Endometrial microvascular endothelial cells (primary cell): ENCODE results near the gene SP1. TPM values are rescaled to one million over a fixed set of nuclear protein-coding genes. Genes with fewer than 3 reads are reported as not detected.
"Not testable (repeated sequence)": the region's sequence is repeated elsewhere in the genome, so short reads cannot be mapped to it uniquely, and the experiment has no call there.

ENCODE experiments used
- in situ Hi-C: cut with HindIII; loops from 2 replicates; pipeline ENCODE4 v1.10.0; 2017; ENCODE audit warnings: low sequenced_read_pairs, low pct_unique_long_range_greater_than_20kb; ENCODE audit errors: inconsistent ontology term
- total RNA-seq: library from RNA; depleted of rRNA; stranded (reverse); fragments of >200 nt; gene quantifications from one replicate; pipeline ENCODE4 v1.2.3, GENCODE V29; 2015; ENCODE audit errors: inconsistent ontology term

The SP1 gene
- total RNA-seq, 1 donor from 2014 or later: 34.6 TPM

DNA sequence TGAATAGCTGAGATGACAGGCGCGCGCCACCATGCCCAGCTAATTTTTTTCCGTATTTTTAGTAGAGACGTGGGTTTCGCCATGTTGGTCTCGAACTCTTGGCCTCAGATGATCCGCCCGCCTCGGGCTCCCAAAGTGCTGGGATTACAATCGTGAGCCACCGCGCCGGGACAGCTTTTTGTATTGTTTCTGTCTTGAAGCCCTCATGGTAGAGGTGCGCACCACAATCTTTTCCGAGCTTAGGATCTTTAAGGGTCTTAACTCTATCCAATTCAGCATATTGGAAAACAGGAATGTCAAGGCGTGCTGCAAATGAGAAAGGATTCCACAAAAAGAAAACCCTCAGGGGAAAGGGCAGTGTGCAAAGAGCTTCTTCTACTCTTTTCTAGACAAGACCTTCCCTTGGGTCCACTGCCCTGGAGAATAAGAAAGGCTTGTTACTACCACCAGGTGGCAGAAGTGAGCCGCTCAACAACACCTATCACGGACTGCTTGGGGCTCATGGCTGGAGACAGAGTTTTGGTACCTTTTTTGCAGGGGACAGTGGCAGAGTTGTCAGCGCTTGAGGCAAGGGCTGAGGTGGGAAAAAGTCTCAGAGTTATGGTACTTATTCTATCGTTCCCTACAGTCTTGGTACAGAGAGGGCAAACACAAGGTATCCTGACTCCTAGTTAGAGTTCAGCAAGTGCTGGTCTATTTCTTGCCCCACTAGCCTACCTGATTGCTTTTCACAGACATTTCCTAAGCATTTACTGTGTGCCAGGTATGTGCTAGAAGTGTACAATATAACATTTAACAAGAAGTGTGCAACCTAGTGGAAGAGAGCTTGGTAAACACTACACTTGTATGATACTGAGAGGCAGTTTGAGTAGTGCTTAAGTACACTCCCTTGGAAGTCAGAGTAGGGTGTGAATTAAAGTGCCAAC is 27.4 kb upstream of the SP1 start:
- in situ Hi-C loops: no loop called here

DNA sequence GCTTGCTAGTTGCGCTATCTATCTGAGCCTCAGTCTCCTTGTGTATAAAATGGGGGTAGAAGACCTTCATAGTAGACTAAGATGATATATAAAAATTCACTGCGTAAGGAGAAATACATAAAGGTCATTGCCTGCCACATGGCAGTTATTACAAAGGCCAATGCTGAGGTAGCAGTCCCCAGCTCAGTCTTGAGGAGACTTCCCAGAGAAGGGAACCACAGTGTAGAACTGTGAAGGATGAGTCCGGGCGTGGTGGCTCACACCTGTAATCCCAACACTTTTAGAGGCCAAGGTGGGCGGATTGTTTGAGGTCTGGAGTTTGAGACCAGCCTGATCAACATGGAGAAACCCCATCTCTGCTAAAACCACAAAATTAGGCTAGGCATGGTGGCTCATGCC is 26.7 kb upstream of the SP1 start:
- in situ Hi-C loops: no loop called here

DNA sequence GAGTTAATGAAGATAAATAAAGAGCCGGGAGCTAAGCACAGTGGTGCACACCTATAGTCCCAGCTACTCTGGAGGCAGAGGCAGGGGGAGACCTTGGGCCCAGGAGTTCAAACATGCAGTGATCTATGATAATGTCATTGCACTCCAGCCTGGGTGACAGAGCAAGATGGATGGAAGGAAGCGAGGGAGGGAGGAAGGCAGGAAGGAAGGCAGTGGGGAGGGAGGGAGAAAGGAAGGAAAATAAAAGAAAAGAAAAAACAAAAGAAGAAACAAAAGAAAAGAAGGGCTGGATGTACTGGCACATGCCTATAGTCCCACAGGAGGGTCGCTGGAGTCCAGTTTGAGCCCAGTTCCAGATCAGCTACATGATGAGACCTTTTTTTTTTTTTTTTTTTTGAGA is 24.9 kb upstream of the SP1 start:
- in situ Hi-C loops: no loop called here

DNA sequence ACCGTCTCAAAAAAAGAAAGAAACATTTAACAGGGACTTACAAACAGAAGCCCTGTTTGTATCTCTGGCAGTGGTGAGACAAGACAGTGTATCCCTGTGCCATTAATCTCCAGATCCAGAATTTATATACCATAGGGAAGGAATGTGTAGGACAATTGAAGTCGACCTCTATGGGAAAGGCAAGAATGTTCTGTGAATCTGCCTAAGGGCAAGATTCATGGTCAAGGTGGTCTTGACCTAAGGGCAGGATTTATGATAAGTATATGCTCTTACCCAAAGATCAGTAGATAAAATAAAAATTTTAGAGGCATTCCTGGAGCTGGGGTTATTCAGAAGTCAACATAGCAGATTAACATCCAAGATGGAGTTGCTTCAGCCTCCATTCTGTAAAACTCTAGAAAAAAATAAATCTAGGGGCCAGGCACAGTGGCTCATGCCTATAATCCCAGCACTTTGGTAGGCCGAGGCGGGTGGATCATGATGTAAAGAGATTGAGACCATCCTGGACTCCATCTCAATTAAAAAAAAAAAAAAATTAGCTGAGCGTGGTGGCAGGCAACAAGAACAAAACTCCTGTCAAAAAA is 21.0 kb upstream of the SP1 start:
- in situ Hi-C loops: no loop called here

DNA sequence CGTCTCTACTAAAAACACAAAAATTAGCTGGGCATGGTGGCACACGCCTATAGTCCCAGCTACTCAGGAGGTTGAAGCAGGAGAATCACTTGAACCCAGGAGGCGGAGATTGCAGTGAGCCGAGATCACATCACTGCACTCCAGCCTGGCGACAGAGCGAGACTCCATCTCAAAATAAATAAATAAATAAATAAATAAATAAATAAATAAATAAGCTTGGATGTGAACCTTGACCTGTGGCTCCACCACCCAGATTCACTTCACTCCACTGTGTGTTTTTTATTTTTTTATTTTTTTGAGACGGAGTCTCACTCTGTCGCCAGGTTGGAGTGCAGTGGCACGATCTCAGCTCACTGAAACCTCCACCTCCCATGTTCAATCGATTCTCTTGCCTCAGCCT is 18.3 kb upstream of the SP1 start:
- in situ Hi-C loops: not testable (repeated sequence)

DNA sequence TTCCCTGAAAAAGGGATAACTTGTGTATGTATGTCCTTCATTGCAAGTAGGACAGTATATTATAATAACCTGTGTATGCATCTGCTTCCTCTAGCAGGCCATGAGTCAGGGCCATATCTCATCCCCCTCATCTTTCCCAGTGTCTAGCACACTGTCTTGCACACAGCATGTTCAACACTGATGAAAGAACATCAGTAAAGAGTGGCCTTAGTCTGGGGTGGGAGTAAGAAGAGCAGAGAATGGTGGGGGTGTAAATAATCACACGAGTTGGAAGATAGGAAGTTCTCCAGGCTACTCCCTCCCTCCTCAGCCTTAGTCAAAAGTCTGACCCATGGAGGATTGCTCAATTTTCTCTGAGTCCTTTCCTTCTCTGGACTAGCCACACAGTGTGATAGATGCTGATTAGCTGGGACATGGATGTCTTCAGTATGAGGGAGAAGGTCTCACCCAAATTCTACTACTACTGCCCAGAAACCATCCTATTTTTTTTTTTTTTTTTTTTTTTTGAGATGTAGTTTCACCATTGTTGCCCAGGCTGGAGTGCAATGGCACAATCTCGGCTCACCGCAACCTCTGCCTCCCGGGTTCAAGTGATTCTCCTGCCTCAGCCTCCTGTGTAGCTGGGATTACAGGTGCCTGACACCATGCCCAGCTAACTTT is 14.6 kb upstream of the SP1 start:
- in situ Hi-C loops: no loop called here

DNA sequence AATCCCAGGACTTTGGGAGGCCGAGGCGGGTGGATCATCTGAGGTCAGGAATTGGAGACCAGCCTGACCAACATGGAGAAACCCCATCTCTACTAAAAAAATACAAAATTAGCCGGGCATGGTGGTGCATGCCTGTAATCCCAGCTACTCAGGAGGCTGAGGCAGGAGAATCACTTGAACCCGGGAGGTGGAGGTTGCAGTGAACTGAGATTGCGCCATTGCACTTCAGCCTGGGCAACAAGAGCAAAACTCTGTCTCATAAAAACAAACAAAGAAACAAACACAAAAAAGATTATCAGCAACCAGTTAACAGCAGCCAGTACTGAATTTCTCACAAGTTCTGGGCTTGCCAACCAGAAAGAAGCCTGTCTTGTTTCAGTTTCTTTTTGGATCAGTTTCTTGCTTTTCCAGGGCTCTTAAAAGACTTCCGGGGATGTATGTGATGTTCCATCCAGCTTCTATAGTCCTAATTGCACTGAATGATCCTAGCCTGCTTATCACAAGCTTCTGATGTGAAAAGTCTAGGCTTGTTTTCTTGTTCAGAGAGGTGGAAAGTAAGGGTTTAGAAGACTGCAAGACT is 6.3 kb upstream of the SP1 start:
- in situ Hi-C loops: not testable (repeated sequence)

DNA sequence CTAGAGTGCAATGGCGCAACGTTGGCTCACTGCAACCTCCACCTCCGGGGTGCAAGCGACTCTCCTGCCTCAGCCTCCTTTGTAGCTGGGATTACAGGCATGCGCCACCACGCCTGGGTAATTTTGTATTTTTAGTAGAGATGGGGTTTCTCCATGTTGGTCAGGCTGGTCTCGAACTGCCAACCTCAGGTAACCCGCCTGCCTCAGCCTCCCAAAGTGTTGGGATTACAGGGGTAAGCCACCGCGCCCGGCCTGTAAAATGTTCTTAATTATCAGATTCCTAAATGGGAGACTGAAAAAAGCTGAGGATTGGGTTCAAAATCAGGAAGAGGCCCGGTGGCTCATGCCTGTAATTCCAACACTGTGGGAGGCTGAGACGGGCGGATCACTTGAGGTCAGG is 5.7 kb upstream of the SP1 start:
- in situ Hi-C loops: not testable (repeated sequence)

DNA sequence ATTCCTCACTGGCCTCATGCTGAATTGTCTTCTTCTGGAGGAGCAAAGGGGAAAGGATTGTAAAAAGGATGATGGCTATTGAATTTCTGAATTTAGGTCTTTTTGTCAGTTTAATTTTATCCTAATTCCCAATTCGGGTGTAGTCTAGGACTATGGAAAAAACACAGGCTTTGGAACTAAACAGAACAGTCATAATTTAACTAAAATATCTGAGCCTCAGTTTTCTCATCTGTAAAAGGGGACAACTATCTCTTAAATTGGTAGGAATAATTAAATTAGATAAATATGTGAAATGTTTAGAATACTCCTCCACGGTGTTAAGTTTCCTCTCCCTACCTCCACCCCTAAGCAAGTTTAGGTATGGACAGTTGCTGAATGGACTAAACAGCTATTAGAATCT is 3.2 kb upstream of the SP1 start:
- in situ Hi-C loops: no loop called here

DNA sequence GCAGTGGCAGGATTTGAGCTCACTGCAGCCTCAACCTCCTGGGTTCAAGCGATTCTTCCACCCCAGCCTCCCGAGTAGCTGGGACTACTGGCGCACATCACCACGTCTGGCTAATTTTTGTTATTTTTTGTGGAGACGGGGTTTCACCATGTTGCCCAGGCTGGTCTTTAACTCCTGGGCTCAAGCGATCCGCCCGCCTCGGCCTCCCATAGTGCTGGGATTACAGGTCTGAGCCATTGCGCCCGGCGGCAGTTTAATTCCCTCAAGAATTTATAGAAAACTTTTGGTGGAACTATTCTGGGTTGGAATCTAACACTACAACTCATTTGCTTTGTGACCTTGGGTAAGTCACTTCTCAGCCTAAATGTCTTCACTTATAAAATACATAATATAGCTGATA is 1.8 kb upstream of the SP1 start:
- in situ Hi-C loops: no loop called here

DNA sequence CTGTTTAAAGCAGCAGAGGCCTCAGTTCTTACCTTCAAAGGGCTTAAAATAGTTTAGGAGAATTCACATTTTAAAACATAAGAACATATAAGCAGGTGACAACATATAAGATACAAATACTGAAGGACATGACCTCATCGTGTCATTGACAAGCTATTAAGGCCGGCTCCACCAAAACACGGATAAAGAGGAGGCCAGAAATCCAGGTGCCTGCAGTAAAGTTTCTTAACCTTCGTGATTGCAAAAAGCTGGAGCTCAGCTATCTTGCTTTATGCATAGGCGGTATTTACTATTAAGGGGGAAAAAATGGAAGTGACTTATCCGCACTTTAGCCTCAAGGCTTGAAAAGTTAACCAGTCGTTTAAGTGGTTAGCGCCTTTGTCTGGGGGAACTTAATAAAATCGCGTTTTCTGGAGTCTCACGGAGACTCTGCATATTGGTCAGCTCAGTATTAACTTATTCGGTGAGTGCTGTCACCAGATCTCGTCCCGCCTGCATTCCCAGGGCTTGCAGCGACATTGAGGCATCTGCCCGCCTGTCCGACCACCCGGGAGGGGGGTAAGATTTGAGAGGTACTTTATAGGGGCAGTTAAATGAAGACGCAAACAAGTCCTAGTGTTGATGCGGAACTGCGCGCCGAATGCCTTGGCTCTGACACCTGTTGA is 1.1 kb upstream of the SP1 start:
- in situ Hi-C loops: no loop called here

DNA sequence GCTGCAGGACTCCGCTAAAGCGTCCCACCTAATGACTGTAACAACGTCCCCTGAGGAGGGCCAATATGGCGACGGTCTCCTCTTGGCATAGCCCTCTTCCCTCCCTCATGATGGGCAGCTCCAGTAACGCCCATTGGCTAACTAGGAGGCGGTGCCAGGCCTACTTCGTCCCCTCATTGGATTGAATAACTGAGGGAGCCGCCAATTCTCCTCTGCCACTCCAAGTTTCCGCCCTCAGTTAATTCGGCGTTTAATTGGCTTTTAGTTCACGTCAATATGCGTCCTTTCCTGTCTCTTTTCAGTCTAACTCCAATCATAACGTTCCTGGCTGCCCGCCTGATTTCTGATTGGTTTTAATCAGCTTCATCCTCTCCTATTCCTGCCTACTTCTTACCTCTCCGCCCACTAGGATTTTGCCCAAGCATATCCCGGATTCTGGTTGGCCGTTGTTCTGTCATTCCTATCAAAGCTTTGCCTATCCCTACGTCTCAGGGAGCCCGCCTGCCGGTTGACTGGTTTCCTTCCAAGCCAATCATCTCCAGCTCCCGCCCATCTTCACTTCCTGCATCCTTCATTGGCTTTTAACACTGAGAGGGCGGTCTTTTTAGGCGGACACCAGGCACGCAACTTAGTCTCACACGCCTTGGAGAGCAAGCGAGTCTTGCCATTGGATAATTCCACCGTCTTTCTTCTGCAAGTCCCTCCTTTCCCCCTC is 430 bp upstream of the SP1 start:
- in situ Hi-C loops: no loop called here

DNA sequence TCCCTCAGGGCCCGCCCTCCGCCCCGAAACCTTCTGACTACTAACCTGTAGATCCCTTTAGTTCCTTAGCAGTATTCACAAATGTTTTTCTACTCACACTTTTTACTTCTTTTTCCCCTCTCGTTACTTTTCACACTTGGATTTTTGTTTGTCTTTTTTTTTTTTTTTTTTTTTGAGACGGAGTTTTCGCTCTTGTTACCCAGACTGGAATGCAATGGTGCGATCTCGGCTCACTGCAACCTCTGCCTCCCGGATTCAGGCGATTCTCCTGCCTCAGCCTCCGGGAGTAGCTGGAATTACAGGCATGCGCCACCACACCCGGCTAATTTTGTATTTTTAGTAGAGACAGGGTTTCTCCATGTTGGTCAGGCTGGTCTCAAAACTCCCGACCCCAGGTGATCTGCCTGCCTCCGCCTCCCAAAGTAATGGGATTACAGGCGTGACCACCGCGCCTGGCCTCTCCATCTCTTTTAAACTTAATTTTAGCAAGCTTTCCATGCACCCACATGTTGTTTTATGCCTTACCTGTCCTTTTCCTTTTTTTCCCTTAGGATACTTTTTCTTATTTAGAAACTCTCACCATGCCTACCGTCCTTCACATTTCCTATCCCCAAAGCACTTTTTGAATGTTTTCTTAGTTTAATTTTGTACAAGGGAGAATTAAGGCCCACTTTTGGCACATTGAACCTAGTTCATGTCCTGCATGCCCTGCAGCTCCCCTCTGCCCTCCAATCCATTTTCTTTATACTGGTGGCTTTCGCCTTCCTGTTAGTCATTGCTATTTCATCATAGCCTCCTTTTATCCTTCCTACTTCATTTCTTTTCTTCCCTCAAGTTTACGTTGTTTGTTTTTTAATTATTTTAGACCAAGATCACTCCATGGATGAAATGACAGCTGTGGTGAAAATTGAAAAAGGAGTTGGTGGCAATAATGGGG is 1.1 kb downstream of the SP1 start:
- in situ Hi-C loops: no loop called here

DNA sequence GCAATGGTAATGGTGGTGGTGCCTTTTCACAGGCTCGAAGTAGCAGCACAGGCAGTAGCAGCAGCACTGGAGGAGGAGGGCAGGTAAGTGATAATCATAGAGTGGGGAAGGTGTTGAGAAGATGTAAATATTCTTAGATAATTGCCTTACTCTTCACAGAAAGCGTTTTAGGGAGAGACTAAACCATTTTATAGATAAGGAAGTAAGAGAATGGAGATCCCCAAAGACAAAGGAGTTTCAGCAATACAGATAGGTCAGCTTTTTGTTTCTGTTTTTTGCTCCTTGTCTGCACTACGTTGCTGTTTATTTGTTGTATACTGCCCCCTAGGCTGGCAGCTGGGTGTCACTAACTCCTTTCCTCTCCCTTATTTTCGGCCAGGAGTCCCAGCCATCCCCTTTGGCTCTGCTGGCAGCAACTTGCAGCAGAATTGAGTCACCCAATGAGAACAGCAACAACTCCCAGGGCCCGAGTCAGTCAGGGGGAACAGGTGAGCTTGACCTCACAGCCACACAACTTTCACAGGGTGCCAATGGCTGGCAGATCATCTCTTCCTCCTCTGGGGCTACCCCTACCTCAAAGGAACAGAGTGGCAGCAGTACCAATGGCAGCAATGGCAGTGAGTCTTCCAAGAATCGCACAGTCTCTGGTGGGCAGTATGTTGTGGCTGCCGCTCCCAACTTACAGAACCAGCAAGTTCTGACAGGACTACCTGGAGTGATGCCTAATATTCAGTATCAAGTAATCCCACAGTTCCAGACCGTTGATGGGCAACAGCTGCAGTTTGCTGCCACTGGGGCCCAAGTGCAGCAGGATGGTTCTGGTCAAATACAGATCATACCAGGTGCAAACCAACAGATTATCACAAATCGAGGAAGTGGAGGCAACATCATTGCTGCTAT is 2.0 kb downstream of the SP1 start:
- in situ Hi-C loops: no loop called here

DNA sequence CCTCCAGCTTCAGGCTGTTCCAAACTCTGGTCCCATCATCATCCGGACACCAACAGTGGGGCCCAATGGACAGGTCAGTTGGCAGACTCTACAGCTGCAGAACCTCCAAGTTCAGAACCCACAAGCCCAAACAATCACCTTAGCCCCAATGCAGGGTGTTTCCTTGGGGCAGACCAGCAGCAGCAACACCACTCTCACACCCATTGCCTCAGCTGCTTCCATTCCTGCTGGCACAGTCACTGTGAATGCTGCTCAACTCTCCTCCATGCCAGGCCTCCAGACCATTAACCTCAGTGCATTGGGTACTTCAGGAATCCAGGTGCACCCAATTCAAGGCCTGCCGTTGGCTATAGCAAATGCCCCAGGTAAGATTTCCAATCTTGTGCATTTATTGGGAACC is 3.3 kb downstream of the SP1 start:
- in situ Hi-C loops: no loop called here

DNA sequence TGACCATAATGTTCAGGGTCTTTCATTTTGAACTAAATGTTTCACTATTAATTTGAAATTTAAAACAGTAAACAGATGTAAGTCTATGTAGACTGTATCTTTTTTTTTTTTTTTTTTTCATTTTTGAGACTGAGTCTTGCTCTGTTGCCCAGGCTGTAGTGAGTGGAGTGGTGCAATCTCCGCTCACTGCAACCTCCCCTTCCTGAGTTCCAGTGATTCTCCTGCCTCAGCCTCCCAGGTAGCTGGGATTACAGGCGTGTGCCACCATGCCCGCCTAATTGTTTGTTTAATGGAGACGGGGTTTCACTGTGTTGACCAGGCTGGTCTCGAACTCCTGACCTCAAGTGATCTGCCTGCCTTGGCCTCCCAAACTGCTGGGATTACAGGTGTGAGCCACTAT is 6.4 kb downstream of the SP1 start:
- in situ Hi-C loops: not testable (repeated sequence)

DNA sequence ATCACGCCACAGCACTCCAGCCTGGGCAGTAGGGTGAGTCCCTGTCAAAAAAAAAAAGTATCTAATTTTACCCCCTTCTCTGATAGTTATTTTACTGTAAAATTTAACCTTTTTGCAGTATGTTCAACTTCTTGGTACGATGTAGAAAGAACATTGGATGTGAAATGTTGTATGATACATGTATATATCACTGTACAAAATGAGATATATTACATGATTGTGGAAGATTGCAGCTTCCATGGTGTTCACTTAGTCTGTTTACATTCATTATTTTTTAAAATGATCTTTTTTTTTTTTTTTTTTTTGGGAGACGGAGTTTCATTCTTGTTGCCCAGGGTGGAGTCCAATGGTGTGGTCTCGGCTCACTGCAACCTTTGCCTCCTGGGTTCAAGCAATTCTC is 9.0 kb downstream of the SP1 start:
- in situ Hi-C loops: no loop called here
